Esophagus mucosa (tissue), 1 donor: ENCODE results near the gene PLPP7. TPM values are rescaled to one million over a fixed set of nuclear protein-coding genes. Genes with fewer than 3 reads are reported as not detected.
"Not testable (repeated sequence)": the region's sequence is repeated elsewhere in the genome, so short reads cannot be mapped to it uniquely, and the experiment has no call there.

ENCODE experiments used
- ATAC-seq: fragments of 200-7000 bp; cut with Tn5 transposase; one replicate; pipeline ENCODE4 v1.9.1; 2020
- total RNA-seq: library from RNA; stranded (reverse); gene quantifications from one replicate; pipeline ENCODE4 v1.2.4, GENCODE V29; 2023
- donor health status: DM: yes; HTN: yes; CAD: no.

PLPP7 gene
- total RNA-seq = 0.28 TPM

- ATAC-seq = peak; percentile 31
These were observed at the start of gene PLPP7 for GRCh38 chr9:131289301-131290035. Gene PLPP7, plus strand, starts transcription at chr9:131289723. Its CDS starts 275 bp downstream, at chr9:131289998.

GRCh38 chr9:131240047-131240921, 49.2 kb upstream of the PLPP7 start:
- no peak for ATAC-seq

- ATAC-seq = not testable (repeated sequence)
These were observed 45.2 kb upstream of the PLPP7 start for GRCh38 chr9:131244331-131244730.

GRCh38 chr9:131246618-131247017, 42.9 kb upstream of the PLPP7 start:
- no peak for ATAC-seq

GRCh38 chr9:131252120-131252519, 37.4 kb upstream of the PLPP7 start:
- ATAC-seq = peak; percentile 16

- ATAC-seq = no peak
These were observed 35.5 kb upstream of the PLPP7 start for GRCh38 chr9:131253891-131254491.

GRCh38 chr9:131254626-131255025, 34.9 kb upstream of the PLPP7 start:
- no peak for ATAC-seq

GRCh38 chr9:131255676-131256197, 33.8 kb upstream of the PLPP7 start:
- no peak for ATAC-seq

- no peak for ATAC-seq
These were observed 32.1 kb upstream of the PLPP7 start for GRCh38 chr9:131257266-131258025.

GRCh38 chr9:131258186-131258585, 31.3 kb upstream of the PLPP7 start:
- no peak for ATAC-seq

- ATAC-seq = no peak
These were observed 30.7 kb upstream of the PLPP7 start for GRCh38 chr9:131258698-131259431.

- ATAC-seq = no peak
These were observed 30.1 kb upstream of the PLPP7 start for GRCh38 chr9:131259432-131259898.

GRCh38 chr9:131259916-131260597, 29.5 kb upstream of the PLPP7 start:
- no peak for ATAC-seq

GRCh38 chr9:131260751-131261452, 28.6 kb upstream of the PLPP7 start:
- ATAC-seq = no peak

GRCh38 chr9:131262327-131263032, 27.0 kb upstream of the PLPP7 start:
- no peak for ATAC-seq

GRCh38 chr9:131263033-131263343, 26.5 kb upstream of the PLPP7 start:
- not testable (repeated sequence) for ATAC-seq

GRCh38 chr9:131263701-131264100, 25.8 kb upstream of the PLPP7 start:
- ATAC-seq = no peak

GRCh38 chr9:131264231-131264630, 25.3 kb upstream of the PLPP7 start:
- no peak for ATAC-seq
